Activated gamma-delta T cell (primary cell): Measurements from ENCODE around the gene EIF4E.
"Not testable (repeated sequence)": the region's sequence is repeated elsewhere in the genome, so short reads cannot be mapped to it uniquely, and the experiment has no call there.

Experiments used
- DNase-seq: peaks from one replicate; lab custom pipeline; 2025; lab: John Stamatoyannopoulos, UW

EIF4E gene

GRCh38 chr4:98879515-98879914 lies 49.4 kb downstream of the EIF4E start:
- DNase-seq: no peak

- no peak for DNase-seq
Observed at GRCh38 chr4:98873059-98873458, 55.9 kb downstream of the EIF4E start.

GRCh38 chr4:98872120-98872906 lies 56.6 kb downstream of the EIF4E start:
- not testable (repeated sequence) for DNase-seq

DNA sequence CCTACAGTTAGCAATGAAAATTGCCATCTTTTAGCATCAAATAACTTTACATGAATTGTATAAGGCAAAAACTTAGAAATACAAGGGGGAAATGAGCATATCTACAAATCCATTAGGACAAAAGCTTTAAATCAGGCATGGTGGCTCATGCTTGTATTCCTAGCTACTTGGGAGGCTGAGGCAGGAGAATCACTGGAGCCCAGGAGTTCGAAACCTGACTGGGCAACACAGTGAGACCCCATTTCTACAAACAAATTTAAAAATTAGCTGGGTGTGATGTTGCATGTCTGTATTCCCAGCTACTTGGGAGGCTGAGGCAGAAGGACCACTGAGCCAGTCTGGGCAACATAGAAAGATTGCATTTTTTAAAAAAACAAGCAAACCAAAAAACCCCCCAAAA lies 61.3 kb downstream of the EIF4E start:
- DNase-seq: no peak

- DNase-seq: no peak
Observed at GRCh38 chr4:98865059-98865458, 63.9 kb downstream of the EIF4E start.

DNA sequence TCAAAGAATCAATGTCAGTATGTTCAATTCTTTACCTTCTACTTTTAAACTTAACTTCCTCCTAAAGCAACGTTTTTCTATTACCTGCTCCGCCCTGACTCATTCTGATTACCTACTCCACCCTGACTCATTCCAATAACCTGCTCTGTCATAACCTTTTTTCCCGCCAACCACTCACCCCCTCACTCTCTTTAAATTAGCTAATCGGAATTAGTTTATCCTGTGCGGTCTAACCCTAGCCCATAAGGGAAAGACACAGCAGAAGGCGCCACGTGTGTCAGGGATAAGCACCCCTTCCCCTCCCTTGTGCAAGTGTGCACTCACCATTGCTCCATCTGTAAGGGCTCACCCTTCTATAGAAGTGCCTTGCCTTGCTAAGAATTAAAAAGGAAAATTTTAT lies 64.4 kb downstream of the EIF4E start:
- DNase-seq: no peak

- no peak for DNase-seq
Observed at GRCh38 chr4:98862371-98862770, 66.6 kb downstream of the EIF4E start.

DNA sequence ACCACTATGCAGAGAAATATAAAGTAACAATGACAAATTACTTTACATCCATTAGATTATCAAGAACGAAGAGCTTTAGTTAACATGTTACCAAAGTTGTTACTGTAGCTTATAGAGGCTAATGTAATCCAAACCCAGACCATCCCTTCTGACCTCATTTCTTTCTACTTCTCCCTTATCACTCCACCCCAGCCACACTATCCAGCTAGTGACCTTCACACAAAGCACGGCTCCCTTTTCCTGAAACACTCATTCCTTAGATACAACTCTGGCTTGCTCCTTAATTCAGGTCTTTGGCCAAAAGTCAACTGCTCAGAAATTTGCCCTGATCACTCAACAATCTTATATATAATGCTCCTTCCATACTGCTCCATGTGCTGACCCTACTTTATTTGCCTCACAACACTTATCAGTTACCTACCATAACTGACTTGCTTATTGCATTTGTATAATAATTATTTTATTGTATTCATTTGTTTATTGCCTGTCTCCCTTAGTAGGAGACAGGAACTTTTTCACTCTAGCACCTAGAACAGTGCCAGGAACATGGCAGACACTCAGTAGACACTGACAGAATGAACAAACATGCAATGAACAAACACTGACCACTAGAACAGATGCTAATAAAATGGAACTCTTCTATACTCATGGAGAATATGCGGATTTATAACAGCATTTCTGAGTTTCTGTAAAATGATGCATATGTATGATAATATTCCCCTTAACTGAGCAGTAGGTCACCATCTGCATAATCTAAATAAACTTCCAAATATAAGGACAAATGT lies 67.6 kb downstream of the EIF4E start:
- DNase-seq: no peak

DNA sequence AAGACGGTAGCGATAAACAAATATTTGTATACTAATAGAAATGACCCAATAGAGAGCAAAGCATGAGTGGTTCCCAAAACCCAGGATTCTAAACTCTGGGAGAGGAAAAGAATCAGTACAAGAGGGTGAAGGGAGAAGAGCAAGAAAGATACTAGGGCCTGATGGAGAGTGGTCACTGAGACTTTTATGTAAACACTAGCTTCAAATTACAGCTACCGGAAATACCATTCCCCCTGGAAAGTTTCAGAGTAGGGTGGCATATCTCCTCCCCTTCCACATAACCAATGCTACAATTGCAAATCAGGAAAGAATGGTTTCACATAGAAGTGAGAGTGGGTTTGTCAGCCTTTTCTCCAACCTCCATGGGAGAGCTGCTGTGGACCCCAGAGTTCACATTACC lies 77.1 kb downstream of the EIF4E start:
- DNase-seq: no peak

GRCh38 chr4:98850937-98851336 lies 78.0 kb downstream of the EIF4E start:
- no peak for DNase-seq

- DNase-seq: no peak
Observed at GRCh38 chr4:98848448-98848847, 80.5 kb downstream of the EIF4E start.

GRCh38 chr4:98845960-98846359 lies 83.0 kb downstream of the EIF4E start:
- DNase-seq: no peak

- DNase-seq: not testable (repeated sequence)
Observed at GRCh38 chr4:98842917-98843316, 86.0 kb downstream of the EIF4E start.

- no peak for DNase-seq
Observed at GRCh38 chr4:98838977-98839618, 89.8 kb downstream of the EIF4E start.

DNA sequence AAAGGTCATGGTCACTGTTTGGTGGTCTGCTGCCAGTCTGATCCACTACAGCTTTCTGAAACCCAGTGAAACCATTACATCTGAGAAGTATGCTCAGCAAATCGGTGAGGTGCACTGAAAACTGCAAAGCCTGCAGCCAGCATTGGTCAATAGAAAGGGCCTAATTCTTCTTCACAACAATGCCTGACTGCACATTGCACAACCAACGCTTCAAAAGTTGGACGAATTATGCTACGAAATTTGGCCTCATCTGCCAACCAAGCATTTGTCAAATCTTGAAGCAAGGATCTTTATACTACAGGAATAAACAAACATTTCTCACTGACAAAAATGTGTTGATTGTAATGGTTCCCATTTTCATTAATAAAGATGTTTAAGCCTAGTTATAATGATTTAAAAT lies 90.4 kb downstream of the EIF4E start:
- no peak for DNase-seq

DNA sequence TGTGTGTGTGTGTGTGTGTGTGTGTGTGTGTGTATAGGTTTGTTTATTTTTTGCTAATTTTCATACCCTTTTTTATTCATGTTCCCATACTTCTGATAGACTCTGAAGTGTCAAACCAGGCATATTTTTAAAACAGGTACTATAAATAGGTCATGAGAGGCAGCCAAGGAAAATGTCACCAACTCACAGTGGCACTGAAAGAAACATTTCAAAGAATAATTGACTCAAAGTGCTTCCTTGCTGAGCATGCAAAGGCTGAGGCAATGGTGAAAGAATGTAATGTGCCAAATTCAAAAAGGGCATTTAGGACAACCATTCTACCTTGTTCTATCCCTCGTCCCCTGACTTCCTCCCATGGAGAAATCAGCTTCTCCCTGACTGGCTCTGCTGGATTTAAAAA lies 95.5 kb downstream of the EIF4E start:
- DNase-seq: no peak

- DNase-seq: not testable (repeated sequence)
Observed at GRCh38 chr4:98831036-98831435, 97.9 kb downstream of the EIF4E start.
